Neural cell (in vitro differentiated cells): ENCODE data around the gene GPC5. TPM values are rescaled to one million over a fixed set of nuclear protein-coding genes. Genes with fewer than 3 reads are reported as not detected.

Source experiments
- H2AFZ ChIP-seq: fragments of 200-600, 300-800 bp; sonication (generic), shearing (Covaris generic); 2 replicates; pipeline ENCODE4 v1.6.0; 2014; ENCODE audit warnings: low read depth, mild to moderate bottlenecking, antibody characterized with exemption, low read length, moderate library complexity
- H3F3A ChIP-seq: fragments of 200-600 bp; shearing (Covaris generic); 2 replicates; pipeline ENCODE4 v1.6.1; 2016; ENCODE audit warnings: mild to moderate bottlenecking, moderate library complexity, mixed read lengths, antibody characterized with exemption, low read length; ENCODE audit not compliant: insufficient read depth, poor library complexity, severe bottlenecking
- H3K27ac ChIP-seq: fragments of 200-600, 300-800 bp; sonication (generic), shearing (Covaris generic); 2 replicates; pipeline ENCODE4 v1.5.1; 2014; ENCODE audit warnings: mild to moderate bottlenecking, low read length, moderate library complexity
- H3K27me3 ChIP-seq: fragments of 300-800, 200-600 bp; sonication (generic), shearing (Covaris generic); 2 replicates; pipeline ENCODE4 v1.6.0; 2014; ENCODE audit warnings: mild to moderate bottlenecking, low read depth, low read length, moderate library complexity; ENCODE audit not compliant: insufficient read depth
- H3K36me3 ChIP-seq: fragments of 300-800, 200-600 bp; sonication (generic), shearing (Covaris generic); 2 replicates; pipeline ENCODE4 v1.5.1; 2014; ENCODE audit warnings: mild to moderate bottlenecking, antibody characterized with exemption, low read length, moderate library complexity; ENCODE audit not compliant: insufficient read depth
- H3K4me2 ChIP-seq: fragments of 300-800, 200-600 bp; sonication (generic), shearing (Covaris generic); 2 replicates; pipeline ENCODE4 v1.6.0; 2014; ENCODE audit warnings: mild to moderate bottlenecking, low read length
- H3K4me3 ChIP-seq: fragments of 300-800, 200-600 bp; sonication (generic), shearing (Covaris generic); 2 replicates; pipeline ENCODE4 v1.5.1; 2014; ENCODE audit warnings: mild to moderate bottlenecking, low read length, moderate library complexity
- H3K79me2 ChIP-seq: fragments of 200-600 bp; shearing (Covaris generic); replicated peaks from 2 replicates; pipeline ENCODE4 v1.6.0; 2014; ENCODE audit warnings: mild to moderate bottlenecking, low read length, moderate library complexity; ENCODE audit not compliant: insufficient read depth
- H3K9ac ChIP-seq: fragments of 300-800, 200-600 bp; sonication (generic), shearing (Covaris generic); 2 replicates; pipeline ENCODE4 v1.6.1; 2016; ENCODE audit warnings: mild to moderate bottlenecking, low read length, mixed read lengths
- H3K9me2 ChIP-seq: fragments of 200-600 bp; shearing (Covaris generic); 2 replicates; pipeline ENCODE4 v1.6.1; 2016; ENCODE audit warnings: mild to moderate bottlenecking, low read length, mixed read lengths; ENCODE audit not compliant: insufficient read depth
- H3K9me3 ChIP-seq: fragments of 200-600, 300-800 bp; sonication (generic), shearing (Covaris generic); 2 replicates; pipeline ENCODE4 v1.6.1; 2016; ENCODE audit warnings: mild to moderate bottlenecking, mixed run types, low read length, moderate library complexity, mixed read lengths
- H4K20me1 ChIP-seq: fragments of 200-600 bp; shearing (Covaris generic); 2 replicates; pipeline ENCODE4 v1.6.1; 2016; ENCODE audit warnings: mild to moderate bottlenecking, mixed run types; ENCODE audit not compliant: insufficient read depth
- CTCF ChIP-seq: fragments of 450-650 bp; IDR thresholded peaks from 2 replicates; pipeline ENCODE4 v1.5.1; 2014; ENCODE audit warnings: antibody characterized with exemption, mild to moderate bottlenecking, moderate library complexity; ENCODE audit not compliant: poor library complexity, severe bottlenecking
- EP300 ChIP-seq: fragments of 450-650 bp; conservative IDR thresholded peaks from 2 replicates; pipeline ENCODE4 v1.6.1; 2014; ENCODE audit warnings: antibody characterized with exemption, mild to moderate bottlenecking, moderate library complexity; ENCODE audit not compliant: poor library complexity, severe bottlenecking
- EZH2 ChIP-seq: fragments of 200-600, 300-800 bp; shearing (Covaris generic), sonication (generic); IDR thresholded peaks from 2 replicates; pipeline ENCODE4 v1.6.1; 2014; ENCODE audit warnings: antibody characterized with exemption, low read length, borderline replicate concordance, mild to moderate bottlenecking; ENCODE audit not compliant: insufficient read depth, poor library complexity, severe bottlenecking
- MXI1 ChIP-seq: fragments of 450-650 bp; conservative IDR thresholded peaks from 2 replicates; pipeline ENCODE4 v1.6.1; 2014; ENCODE audit warnings: antibody characterized with exemption, mild to moderate bottlenecking; ENCODE audit not compliant: poor library complexity, severe bottlenecking
- POLR2AphosphoS5 ChIP-seq: IDR thresholded peaks from 2 replicates; pipeline ENCODE4 v1.6.1; 2012
- RAD21 ChIP-seq: fragments of 450-650 bp; conservative IDR thresholded peaks from 2 replicates; pipeline ENCODE4 v1.6.1; 2014; ENCODE audit warnings: antibody characterized with exemption, mild to moderate bottlenecking, moderate library complexity
- REST ChIP-seq: IDR thresholded peaks from 2 replicates; pipeline ENCODE4 v1.6.1; 2012; ENCODE audit warnings: borderline replicate concordance
- SMC3 ChIP-seq: fragments of 450-650 bp; conservative IDR thresholded peaks from 2 replicates; pipeline ENCODE4 v1.6.1; 2014; ENCODE audit warnings: antibody characterized with exemption, mild to moderate bottlenecking, moderate library complexity; ENCODE audit not compliant: poor library complexity
- TAF1 ChIP-seq: IDR thresholded peaks from 2 replicates; pipeline ENCODE4 v1.6.1; 2012; ENCODE audit warnings: low read depth
- polyA plus RNA-seq: library from polyadenylated mRNA; depleted of rRNA; stranded (reverse); fragments of >200 nt; gene quantifications from 2 replicates; pipeline ENCODE4 v1.2.3, GENCODE V29; 2014

GPC5 gene
- polyA plus RNA-seq, 1 donor from 2014 or later, result 5.0 TPM

- Histone ChIP-seq H3K79me2 (no peaks in the 10 kb centered on the region), H3F3A (no peaks in the 10 kb centered on the region), H3K9me3 (no peaks in the 10 kb centered on the region), H3K27ac (no peak overlapping the region), H3K27me3 (no peaks in the 10 kb centered on the region), H3K4me3 (no peak overlapping the region), H3K4me2 (no peak overlapping the region), H3K9me2 (no peaks in the 10 kb centered on the region), H2AFZ (no peak overlapping the region), H3K9ac (no peak overlapping the region), H4K20me1 (no peaks in the 10 kb centered on the region), H3K36me3 (no peaks in the 10 kb centered on the region)
- TF ChIP-seq EZH2 (no peak), EP300 (no peak), MXI1 (no peak), POLR2AphosphoS5 (no peak), SMC3 (no peak), REST (no peak), CTCF (no peak), TAF1 (no peak)
These were observed 364.5 kb downstream of the GPC5 start for GRCh38 chr13:91762957-91763356.

- TF ChIP-seq REST, result no peak
- no peak for TF ChIP-seq CTCF
- TF ChIP-seq RAD21, result no peak
- no peak for TF ChIP-seq TAF1
- TF ChIP-seq SMC3, result no peak
- TF ChIP-seq EP300, result no peak
- no peak for TF ChIP-seq POLR2AphosphoS5
- no peak for TF ChIP-seq EZH2
- no peak for TF ChIP-seq MXI1
These were observed 366.1 kb downstream of the GPC5 start for GRCh38 chr13:91764527-91764926.

More at GRCh38 chr13:91764527-91764926, 366.1 kb downstream of the GPC5 start:
- no peak overlapping the region for H3K9ac ChIP-seq
- no peak overlapping the region for H3K27ac ChIP-seq
- no peak overlapping the region for H2AFZ ChIP-seq
- no peak overlapping the region for H3K4me3 ChIP-seq
- H3K9me3 ChIP-seq, result no peaks in the 10 kb centered on the region
- no peaks in the 10 kb centered on the region for H3K9me2 ChIP-seq
- no peaks in the 10 kb centered on the region for H4K20me1 ChIP-seq
- no peaks in the 10 kb centered on the region for H3F3A ChIP-seq
- no peaks in the 10 kb centered on the region for H3K27me3 ChIP-seq
- H3K79me2 ChIP-seq, result no peaks in the 10 kb centered on the region
- H3K4me2 ChIP-seq, result no peak overlapping the region
- no peaks in the 10 kb centered on the region for H3K36me3 ChIP-seq
